NCI-H82 treated with DMSO at 0.1 percent for 48 hours (cell line): ENCODE results near the gene RAB28.

ENCODE experiments used
- DNase-seq: peaks from one replicate; lab custom pipeline; 2025; ENCODE audit not compliant: unreplicated experiment; lab: John Stamatoyannopoulos, UW

The RAB28 gene

DNA sequence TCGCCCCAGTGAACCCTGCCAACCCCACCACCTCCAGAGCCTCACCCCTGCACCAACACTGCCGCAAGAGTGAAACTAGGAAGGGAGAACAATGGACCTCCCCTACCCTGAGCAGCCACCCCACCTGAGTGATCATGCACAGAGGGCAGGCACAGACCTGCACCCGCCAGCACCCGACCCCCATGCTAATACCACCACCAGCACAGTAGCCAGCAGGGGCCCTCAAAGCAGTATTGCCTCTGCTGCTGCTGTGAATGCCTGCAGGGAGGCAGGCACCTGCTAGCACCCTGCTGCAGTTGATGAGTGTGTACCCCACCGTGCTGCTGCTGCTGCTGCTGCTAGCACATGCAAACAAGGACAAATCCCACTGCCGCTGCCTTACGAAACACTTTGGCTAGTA lies 100.1 kb downstream of the RAB28 start:
- DNase-seq: no peak

DNA sequence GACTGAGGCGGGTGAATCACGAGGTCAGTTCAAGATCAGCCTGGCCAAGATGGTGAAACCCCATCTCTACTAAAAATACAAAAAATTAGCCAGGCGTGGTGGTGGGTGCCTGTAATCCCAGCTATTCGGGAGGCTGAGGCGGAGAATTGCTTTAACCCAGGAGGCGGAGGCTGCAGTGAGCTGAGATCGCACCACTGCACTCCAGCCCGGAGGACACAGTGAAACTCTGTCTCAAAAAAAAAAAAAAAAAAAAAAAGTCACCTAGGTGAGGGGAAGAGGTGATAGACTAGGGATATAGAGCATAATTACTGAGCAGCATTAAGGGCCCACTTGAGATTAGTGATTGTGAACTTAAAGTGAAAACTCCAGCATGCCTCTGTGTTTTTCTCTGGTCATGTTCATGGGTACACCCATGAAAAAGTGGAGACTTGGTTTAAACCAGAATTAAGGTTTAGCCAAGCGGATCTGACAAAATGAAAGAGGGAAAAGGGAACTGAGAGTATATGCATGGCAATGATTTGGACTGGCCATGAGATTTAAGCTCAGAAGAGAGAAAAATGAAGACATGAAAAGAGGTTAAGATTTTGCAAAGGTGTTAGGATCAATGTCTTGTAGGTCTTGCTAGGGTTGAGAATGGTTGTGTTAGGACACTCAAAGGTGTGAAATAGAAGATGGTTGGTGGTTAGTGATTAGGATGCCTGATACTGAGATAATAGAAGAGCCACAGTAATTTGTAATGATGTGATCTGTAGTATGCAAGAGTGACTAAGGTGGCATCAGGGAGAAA lies 105.0 kb downstream of the RAB28 start:
- DNase-seq: no peak

DNA sequence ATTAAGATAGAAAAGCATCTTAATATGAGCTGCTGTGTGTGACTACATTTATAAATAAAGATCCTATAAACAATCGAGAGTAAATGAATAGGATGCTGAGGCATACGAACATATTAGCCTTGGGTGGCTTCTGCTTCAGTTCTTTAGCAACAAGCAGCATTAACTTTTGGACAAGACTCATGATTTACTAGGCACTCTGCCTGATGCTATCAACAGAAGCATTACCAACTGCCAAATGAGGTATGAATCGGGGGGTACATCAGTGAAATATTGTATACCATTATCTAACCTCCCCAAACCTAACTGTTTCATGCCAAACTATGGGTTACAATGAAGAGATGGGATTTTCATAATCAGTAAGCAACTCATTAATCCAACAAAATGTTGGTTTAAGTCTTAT lies 113.1 kb downstream of the RAB28 start:
- DNase-seq: no peak

DNA sequence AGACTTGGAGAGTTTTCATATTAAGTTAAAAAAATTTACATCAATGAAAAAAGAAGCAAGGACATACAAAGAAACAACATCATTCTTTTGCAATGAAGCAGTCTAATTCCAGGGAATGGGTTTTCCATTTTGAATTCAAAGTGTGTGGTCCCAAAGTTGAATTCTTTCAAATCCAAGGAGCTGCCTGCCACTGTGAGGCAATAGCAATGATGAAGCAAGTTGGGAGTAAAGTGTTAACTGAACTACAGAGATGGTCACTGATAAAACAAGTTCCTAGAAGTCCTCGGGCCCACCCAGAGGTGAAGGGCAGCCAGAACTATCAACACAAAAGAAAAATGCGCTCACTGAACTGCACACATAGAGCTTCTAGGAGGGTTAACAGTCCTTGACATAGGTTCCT lies 115.9 kb downstream of the RAB28 start:
- DNase-seq: no peak

DNA sequence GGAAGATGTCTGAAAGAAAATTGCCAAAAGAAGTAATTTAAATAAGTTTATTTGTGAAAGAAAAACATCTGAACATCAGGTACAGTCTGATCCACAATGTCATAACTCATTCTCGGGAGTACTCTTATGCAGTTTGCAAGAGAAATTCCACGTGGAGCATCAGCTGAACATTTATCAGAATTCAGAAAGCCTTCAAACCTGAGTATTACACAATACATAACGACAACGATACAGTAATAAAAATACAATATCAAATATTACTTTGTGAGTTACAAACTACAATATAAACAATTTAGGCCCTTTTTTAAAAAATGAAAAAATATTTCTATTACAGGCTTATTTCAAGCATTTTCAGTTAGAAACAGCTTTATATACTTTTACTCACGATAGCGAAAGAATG lies 116.4 kb downstream of the RAB28 start:
- DNase-seq: no peak

DNA sequence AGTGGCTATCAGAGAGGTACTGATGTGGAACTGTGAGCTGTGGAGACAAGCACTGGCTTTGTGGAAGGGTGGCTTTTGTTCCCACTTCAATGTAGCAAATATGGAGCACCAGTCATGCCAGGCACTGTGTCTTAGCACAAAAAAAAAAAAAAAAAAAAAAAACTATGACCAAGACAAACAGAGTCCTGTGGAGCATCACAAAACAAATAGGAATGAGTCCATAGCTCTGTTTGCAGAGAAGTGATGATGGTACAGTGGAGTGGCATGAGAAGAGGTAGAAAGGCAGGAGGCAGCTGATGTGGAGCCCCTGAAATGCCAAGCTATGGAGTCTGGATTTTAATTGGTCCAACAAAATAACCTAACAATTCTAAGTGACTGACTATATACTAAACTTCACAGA lies 116.9 kb downstream of the RAB28 start:
- DNase-seq: no peak

DNA sequence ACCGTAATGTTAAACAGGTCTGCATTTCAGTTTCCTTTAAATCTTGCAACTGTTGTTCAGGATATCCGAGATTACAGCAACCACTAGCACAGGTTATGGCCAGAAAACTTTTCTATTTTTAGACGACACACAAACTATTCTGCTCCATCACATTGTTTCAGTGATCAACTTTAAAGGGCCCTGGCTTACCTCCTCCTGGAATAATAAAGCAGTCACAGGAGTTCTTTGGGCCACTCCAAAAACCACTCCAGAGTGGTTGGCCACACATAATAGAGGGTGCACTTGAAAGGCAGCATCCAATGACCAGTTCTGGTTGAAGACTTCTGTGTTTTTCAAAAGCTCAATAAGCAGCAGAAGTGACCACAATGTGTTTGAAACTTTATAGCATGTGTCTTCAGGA lies 118.9 kb downstream of the RAB28 start:
- no peak for DNase-seq

DNA sequence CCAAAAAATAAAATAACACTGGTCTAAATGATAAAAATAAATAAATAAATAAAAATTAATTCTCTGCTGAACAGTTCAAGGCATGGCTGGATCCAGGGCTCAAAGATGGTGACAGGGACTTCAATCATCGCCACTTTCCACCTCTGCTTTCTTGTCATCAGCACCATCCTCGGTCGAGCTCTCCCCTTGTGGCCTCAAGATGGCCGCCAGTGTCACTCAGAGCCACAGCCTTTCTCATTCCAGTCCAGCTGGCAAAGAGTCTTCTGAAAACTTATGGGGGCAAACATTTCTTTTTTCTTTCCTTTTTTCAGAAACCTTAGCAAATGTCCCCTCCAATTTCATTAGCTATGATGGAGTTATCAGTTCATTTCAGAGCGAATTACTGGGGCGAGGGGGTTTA lies 119.5 kb downstream of the RAB28 start:
- DNase-seq: no peak

DNA sequence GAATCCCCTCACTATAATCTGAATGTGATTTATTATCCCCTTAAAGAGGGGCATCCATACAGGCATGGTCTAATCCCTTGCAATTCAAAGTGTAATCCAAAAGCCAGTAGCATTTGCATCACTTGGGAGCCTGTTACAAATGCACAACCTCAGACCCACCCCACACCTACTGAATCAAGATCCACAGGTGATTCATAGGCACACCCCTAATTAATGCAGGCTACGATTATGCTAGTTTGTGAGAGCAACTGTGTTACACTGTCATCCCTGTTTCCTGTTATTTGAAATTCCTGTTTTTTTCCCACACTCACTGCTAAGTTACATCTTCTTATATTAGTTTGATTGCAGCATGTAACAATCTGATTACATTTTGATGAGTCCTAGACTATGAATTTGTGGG lies 120.0 kb downstream of the RAB28 start:
- DNase-seq: no peak

DNA sequence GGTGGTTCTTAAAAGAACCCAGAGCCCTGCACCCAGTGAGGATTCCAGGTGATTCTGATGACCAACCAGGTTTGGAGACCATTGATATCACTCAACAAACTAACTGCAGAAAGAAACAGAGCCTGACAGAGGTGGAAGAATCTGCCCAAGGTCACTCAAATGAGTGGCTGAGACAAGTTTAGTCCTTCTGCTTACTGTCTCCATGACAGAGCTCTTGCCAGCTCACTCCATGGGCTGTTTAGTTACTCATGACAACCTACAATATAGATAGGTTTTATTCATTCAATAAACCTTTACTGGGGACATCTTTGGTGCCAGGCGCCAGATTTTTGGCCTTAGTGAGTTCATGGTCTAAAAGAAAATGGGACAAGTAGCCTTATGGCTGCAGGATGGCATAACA lies 124.3 kb downstream of the RAB28 start:
- DNase-seq: no peak

DNA sequence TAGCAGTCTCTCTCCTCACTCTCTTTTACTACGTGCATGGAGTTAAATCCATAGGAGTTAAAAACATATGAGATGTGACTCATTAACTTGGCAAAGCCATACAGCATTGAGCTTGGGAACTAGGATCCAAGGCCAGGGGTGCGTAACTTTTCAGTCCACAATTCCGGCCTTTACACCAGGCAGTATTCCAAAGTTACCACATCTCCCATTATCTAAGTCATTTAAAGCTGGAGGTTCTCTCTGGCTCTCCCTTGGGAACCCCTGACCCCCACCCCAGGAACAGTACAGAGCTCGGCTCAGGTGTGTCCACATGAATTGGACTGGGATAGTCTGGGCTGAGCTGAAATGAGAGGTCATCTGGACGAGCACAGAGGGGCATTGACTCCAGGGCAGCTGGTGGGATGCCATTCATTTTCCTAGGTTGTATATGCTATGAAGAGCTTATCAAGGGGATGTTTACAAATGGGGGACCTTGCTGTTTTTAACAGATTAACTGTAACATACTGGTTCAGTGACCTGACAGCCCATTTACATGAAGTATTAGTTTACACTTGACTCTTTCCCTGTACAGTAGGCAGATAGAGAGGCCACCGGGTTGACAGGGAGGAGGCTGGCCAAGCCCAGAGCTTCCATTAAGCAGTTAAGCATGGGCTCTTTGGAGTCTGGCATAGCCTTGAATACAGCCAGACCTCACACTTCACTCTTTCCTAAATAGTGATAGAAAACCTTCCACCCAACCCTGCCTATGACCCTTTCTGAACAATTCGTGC lies 128.8 kb downstream of the RAB28 start:
- no peak for DNase-seq

DNA sequence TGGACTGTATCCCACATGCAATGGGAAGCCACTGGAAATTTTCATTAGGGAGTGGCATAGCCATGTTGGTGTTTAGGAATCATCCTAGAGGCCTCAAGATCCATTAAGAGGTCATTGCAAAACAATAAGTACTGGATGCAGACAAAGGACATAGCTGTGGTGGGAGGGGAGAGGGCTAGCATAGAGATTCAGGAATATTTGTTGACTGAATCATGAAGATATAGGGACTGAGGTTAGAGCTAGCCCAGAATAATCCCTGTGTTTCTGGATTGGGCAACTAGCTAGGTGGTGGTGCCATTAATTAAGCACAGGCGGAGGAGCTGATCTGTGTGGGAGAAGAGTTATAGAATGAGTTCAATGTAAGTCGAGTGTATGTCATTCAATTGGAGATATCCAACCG lies 135.0 kb downstream of the RAB28 start:
- DNase-seq: no peak

DNA sequence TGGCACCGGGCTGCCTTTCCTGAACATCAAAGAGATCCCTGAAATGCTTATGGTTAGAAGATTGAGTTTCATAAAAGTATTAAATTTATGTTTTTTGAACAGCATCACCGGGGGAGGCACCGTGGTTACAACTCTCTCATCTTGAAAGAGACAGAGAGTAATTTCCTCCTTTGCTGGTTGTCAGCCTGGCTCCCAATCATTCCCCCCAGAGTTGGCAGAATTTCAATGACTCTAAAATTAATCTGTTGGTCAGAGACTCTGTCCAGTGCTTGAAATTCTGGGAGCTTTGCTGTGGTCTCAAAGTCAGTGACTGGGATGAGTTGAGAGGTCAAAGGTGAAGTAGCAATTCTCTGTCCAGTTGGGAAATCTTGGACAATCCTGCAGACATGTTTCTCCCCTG lies 135.9 kb downstream of the RAB28 start:
- DNase-seq: no peak

DNA sequence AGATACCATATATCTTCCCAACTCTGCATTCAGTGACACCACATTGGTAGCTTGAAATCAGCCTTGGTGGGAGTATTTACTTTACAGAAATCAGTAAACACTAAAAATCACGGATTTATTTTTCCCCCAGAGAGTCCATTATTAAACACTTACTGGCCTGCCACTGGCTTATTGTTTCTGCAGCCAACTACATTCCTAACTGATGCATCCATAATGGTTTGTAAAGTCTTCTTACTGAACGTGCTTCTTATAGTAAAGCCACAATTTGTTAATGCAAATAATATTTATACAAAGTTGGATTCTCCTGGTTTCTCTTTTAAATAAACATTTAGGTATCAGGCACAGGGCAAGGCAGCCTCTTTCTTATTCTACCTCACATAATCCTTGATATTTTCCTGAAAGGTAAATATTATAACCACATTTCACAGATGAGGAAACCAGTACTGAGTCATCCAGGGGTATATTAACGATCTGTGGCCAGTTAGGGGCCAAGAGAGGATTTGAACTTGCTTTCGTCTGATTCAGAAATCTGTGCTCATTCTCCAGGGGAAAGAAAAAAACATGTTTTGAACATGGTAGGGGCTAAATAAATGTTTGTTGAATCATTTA lies 136.5 kb downstream of the RAB28 start:
- no peak for DNase-seq

DNA sequence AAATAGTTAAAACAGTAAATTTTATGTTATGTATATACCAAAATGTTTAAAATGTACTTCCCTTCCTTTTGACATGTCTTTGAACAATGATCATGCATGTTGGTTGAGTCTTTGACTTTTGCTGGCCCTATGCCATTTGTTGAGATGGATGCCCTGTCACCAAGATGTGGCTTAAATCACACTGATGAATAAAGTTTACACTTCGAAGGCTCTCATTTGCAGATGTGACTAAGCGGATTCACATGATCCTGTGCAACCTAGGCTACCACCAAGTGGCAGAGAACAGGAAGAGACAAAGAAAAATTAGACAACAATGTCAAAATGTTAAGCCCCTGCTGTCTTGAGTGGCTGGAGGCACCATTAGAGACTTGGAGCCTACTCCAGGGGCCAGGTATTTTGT lies 139.9 kb downstream of the RAB28 start:
- no peak for DNase-seq

DNA sequence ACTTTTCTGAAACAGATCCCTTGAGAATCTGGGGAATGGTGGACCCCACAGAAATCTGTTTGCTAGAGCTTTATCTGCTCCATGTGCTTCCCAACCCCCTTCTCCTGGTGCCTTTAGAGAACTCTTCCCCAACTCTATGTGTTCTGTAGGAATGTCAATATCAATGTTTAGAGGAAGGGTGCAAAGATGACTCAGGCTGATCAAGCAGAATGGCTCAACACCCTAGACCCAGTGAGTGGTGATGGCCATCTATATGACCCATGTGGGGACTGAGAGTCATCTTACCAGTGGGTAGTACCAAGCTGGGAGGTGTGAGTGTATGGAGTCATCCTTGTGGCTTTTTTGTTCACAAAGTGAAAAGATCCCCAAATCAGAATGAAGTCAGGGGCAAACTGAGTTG lies 143.5 kb downstream of the RAB28 start:
- no peak for DNase-seq

DNA sequence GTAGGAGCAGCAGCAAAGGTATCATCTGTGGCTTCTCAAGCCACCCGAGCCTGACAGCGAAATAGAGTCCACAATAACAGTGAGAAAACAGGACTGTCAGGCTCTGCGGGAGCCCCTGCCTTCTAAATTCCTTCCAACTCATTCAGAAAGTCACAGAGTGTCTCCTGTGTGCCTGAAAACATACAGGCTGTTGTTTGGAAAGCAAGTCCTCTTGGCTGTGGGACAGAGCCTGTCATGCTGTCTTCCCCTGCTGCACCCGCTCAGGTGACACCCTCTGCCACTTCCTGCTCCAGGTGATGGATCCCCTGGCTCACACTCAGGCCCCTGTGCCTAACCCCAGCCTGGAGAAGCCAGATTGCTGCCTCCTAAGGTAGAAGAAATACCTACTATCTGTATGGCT lies 152.3 kb downstream of the RAB28 start:
- DNase-seq: no peak

DNA sequence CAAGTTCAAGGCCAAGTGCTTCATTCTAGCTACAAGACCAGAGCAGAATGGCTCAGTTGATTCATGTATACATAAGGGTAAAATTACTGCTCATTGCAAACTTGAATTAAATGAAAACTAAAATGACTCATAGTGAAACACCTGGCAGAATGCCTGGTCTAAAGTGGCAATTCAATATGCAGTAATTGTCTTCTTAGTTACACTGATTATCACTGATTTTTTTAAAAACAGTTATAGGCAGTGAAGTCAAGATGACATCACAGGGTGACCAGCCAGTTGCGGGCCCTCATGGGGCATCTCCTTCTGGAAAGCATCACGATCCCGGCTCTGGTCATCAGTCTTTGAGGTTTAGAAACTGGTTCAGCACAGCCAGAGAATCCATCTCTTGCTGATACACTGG lies 154.2 kb downstream of the RAB28 start:
- DNase-seq: no peak

DNA sequence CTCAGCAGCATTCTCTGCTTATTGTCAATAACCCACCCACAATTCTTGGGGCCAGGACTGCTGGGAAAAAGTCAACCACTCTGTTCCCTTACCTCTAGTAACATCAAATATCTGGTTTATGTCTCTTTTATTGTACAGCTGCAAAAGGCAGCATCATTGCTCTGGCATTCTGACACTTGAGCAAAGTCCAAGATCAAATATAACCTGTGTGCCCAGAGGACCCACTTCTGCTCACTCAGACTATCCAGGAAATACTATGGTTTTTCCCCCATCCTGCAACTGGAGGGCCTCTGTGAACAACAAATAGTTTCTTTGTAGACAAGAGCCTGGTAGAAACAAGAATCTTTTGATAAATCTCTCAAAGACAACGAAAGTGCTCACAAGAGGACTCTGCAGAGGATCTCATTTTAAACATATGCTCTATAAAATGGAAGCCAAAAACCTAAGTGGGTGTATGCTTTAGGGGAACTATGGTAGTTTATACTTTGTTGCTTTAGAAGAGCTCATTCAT lies 154.7 kb downstream of the RAB28 start:
- no peak for DNase-seq

DNA sequence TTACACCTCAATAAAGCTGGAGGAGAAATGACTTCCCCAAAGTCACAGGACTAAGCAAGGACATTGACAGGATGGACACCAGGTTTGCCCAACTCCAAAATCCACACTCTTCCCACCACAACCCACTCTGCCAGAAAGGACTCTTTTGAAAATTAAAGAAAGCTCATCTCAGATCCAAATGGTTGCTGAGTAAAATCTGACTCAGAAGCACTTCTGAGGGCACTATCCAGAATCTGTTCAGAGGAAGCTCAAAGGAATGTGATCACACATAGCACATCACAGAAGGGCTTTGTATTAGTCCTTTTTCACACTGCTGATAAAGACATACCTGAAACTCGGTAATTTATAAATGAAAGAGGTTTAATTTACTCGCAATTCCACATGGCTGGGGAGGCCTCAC lies 155.5 kb downstream of the RAB28 start:
- DNase-seq: no peak

DNA sequence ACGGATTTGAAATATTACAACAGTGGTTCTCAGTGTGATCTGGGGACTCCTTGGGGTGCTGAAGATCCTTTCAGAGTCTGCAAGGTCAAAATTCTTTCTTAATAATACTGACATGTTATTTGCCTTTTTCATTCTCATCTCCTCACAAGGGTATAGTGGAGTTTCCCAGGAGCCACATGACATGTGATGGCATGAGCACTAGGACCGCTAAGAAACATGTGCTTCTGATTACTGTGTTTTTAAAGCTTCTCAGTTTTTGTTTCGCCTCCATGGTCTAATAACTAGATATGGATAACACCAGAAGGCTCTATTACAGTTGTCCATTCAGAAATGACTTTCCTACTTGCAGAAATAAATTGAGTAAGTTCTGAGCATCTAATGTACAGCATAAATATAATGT lies 156.1 kb downstream of the RAB28 start:
- DNase-seq: no peak

DNA sequence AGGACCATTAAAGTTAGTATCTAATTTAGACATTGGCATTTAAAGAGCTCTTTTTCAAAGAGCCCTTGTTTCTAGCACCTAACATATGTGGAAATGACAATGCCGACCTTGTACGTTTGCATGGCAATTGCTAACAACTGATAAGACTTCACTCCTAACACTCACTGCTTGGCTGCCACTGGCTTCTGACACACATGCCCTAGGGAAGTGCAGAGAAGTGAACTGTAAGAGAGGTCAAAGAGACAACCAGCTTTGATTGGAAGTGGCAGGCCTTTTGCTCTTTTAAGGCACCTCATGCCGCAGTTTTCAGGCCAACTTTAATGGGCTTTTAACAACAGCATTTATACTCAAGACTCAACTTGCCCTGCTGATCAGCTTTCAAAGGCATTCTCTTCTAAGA lies 158.4 kb downstream of the RAB28 start:
- no peak for DNase-seq
